Type B pancreatic cell (in vitro differentiated cells): ENCODE data around the gene TBCC. TPM values are rescaled to one million over a fixed set of nuclear protein-coding genes. Genes with fewer than 3 reads are reported as not detected.
"Not testable (repeated sequence)": the region's sequence is repeated elsewhere in the genome, so short reads cannot be mapped to it uniquely, and the experiment has no call there.

Source experiments
- DNase-seq: peaks from one replicate; pipeline ENCODE4 v3.0.0; 2021; ENCODE audit warnings: mixed read lengths; ENCODE audit not compliant: unreplicated experiment; ENCODE audit errors: extremely low spot score
- H3K27ac Mint-ChIP-seq: 2 replicates; pipeline ENCODE4 v1.8.0; 2021; ENCODE audit warnings: mild to moderate bottlenecking, mixed read lengths
- H3K27me3 Mint-ChIP-seq: 2 replicates; pipeline ENCODE4 v1.8.0; 2021; ENCODE audit warnings: mixed read lengths
- H3K36me3 Mint-ChIP-seq: 2 replicates; pipeline ENCODE4 v1.8.0; 2021; ENCODE audit warnings: mixed read lengths
- H3K4me1 Mint-ChIP-seq: one replicate; pipeline ENCODE4 v1.8.0; 2021; ENCODE audit warnings: mixed read lengths; ENCODE audit not compliant: unreplicated experiment
- H3K4me3 Mint-ChIP-seq: 2 replicates; pipeline ENCODE4 v1.8.0; 2021; ENCODE audit warnings: mild to moderate bottlenecking, mixed read lengths
- H3K9me3 Mint-ChIP-seq: 2 replicates; pipeline ENCODE4 v1.8.0; 2021; ENCODE audit warnings: mixed read lengths
- CTCF ChIP-seq: fragments of 200-600 bp; sonication (generic); conservative IDR thresholded peaks from 2 replicates; pipeline ENCODE4 v1.5.0; 2021; ENCODE audit warnings: antibody characterized with exemption, mild to moderate bottlenecking
- total RNA-seq: library from RNA; stranded (reverse); gene quantifications from 2 replicates; pipeline ENCODE4 v1.2.1, GENCODE V29; 2021; ENCODE audit warnings: low replicate concordance

The TBCC gene
- total RNA-seq, 1 donor from 2014 or later = 29.3 TPM

- H3K36me3 Mint-ChIP-seq = no peaks in the 10 kb centered on the region
- no peak for TF ChIP-seq CTCF
- DNase-seq = no peak
- peak overlapping the region; percentile 55 for H3K27ac Mint-ChIP-seq
- H3K9me3 Mint-ChIP-seq = no peaks in the 10 kb centered on the region
- no peaks in the 10 kb centered on the region for H3K27me3 Mint-ChIP-seq
- H3K4me1 Mint-ChIP-seq = peaks cover 29% of the 10 kb centered on the region
- H3K4me3 Mint-ChIP-seq = no peak overlapping the region
Observed at GRCh38 chr6:42777126-42777822, 31.4 kb upstream of the TBCC start.

GRCh38 chr6:42774821-42775487 is 29.1 kb upstream of the TBCC start:
- not testable (repeated sequence) for H3K27me3 Mint-ChIP-seq, H3K4me3 Mint-ChIP-seq, H3K9me3 Mint-ChIP-seq, DNase-seq, H3K36me3 Mint-ChIP-seq
- Mint-ChIP-seq H3K27ac (peak overlapping the region; percentile 66), H3K4me1 (peaks cover 32% of the 10 kb centered on the region)

GRCh38 chr6:42774201-42774600 is 28.3 kb upstream of the TBCC start:
- Mint-ChIP-seq H3K4me3 (no peak overlapping the region), H3K9me3 (no peaks in the 10 kb centered on the region), H3K4me1 (peaks cover 31% of the 10 kb centered on the region), H3K36me3 (no peaks in the 10 kb centered on the region), H3K27me3 (no peaks in the 10 kb centered on the region), H3K27ac (no peak overlapping the region)
- DNase-seq = no peak
- TF ChIP-seq CTCF = no peak

GRCh38 chr6:42771741-42772100 is 25.8 kb upstream of the TBCC start:
- peaks cover 15% of the 10 kb centered on the region for H3K4me1 Mint-ChIP-seq
- H3K9me3 Mint-ChIP-seq = no peaks in the 10 kb centered on the region
- no peak overlapping the region for H3K27ac Mint-ChIP-seq
- no peak overlapping the region for H3K4me3 Mint-ChIP-seq
- no peak for DNase-seq
- no peak for TF ChIP-seq CTCF
- no peaks in the 10 kb centered on the region for H3K27me3 Mint-ChIP-seq
- H3K36me3 Mint-ChIP-seq = no peaks in the 10 kb centered on the region

GRCh38 chr6:42769836-42770235 is 23.9 kb upstream of the TBCC start:
- Mint-ChIP-seq H3K36me3 (no peaks in the 10 kb centered on the region), H3K27ac (no peak overlapping the region), H3K9me3 (no peaks in the 10 kb centered on the region), H3K27me3 (no peaks in the 10 kb centered on the region), H3K4me3 (no peak overlapping the region), H3K4me1 (peaks cover 28% of the 10 kb centered on the region)
- DNase-seq = no peak
- no peak for TF ChIP-seq CTCF

- no peak for DNase-seq
- Mint-ChIP-seq H3K27me3 (no peaks in the 10 kb centered on the region), H3K9me3 (no peaks in the 10 kb centered on the region), H3K4me1 (peaks cover 25% of the 10 kb centered on the region), H3K4me3 (no peak overlapping the region), H3K36me3 (no peaks in the 10 kb centered on the region), H3K27ac (no peak overlapping the region)
- no peak for TF ChIP-seq CTCF
Observed at GRCh38 chr6:42769051-42769450, 23.1 kb upstream of the TBCC start.
